HCT116 (cell line): ENCODE data around the gene RASL10A. TPM values are rescaled to one million over a fixed set of nuclear protein-coding genes. Genes with fewer than 3 reads are reported as not detected.
"Not testable (repeated sequence)": the region's sequence is repeated elsewhere in the genome, so short reads cannot be mapped to it uniquely, and the experiment has no call there.

ENCODE experiments used
- ATAC-seq: fragments of 200-7000 bp; cut with Tn5 transposase; 2 replicates; pipeline ENCODE4 v1.9.1; 2020; ENCODE audit warnings: mild to moderate bottlenecking, moderate library complexity
- BruUV-seq: library from RNA; stranded (reverse); fragments of 400-500 nt; replicated peaks from 2 replicates; lab custom pipeline; 2021; lab: Mats Ljungman, UMichigan
- CTCF ChIA-PET: fragments of 300-600 bp; sonication (Branson Sonifier 250); formaldehyde crosslinking; loops from one replicate; lab custom pipeline; 2021; ENCODE audit warnings: antibody characterized with exemption; lab: Charles Lee
- POLR2A ChIA-PET: fragments of 300-600, 350-600 bp; sonication (Branson Sonifier 250); formaldehyde crosslinking; loops from one replicate; lab custom pipeline; 2021; ENCODE audit warnings: antibody characterized with exemption; lab: Charles Lee
- RAD21 ChIA-PET, 2 experiments: fragments of 300-600 bp; sonication (Branson Sonifier 250); formaldehyde crosslinking; loops; one replicate each; lab custom pipeline; 2023; ENCODE audit warnings: low total read pairs in 2 of 2; ENCODE audit not compliant: uncharacterized antibody in 2 of 2, unreplicated experiment in 2 of 2, low non-redundant PET in 1 of 2; lab: Charles Lee
- DNase-seq: peaks from one replicate; pipeline ENCODE4 v3.0.0-alpha.2; 2010; ENCODE audit warnings: low read depth, low spot score
- H2AFZ ChIP-seq: fragments of 200-600 bp; shearing (Covaris generic), sonication (generic); 2 replicates; pipeline ENCODE4 v1.6.1; 2017; ENCODE audit warnings: low read depth, mixed run types, mixed read lengths, antibody characterized with exemption, low read length; ENCODE audit not compliant: poor library complexity, severe bottlenecking
- H3K27ac ChIP-seq: 2 replicates; pipeline ENCODE4 v1.5.1; 2012; ENCODE audit warnings: low read depth, low read length
- H3K27me3 ChIP-seq: fragments of 200-600 bp; sonication (generic); 2 replicates; pipeline ENCODE4 v1.6.1; 2016; ENCODE audit warnings: mixed run types, low read length, mixed read lengths; ENCODE audit not compliant: insufficient read depth
- H3K36me3 ChIP-seq, 2 experiments: fragments of 200-500 bp in 1 of 2; fragments of 200-600 bp in 1 of 2; sonication (Bioruptor generic) in 1 of 2; sonication (generic) in 1 of 2; 2 replicates each; pipeline versions ENCODE4 v1.5.1 to v1.6.1; 2014 to 2016; ENCODE audit warnings: low read length in 2 of 2, inconsistent platforms in 1 of 2, mixed read lengths in 1 of 2, mixed run types in 1 of 2; ENCODE audit not compliant: insufficient read depth in 2 of 2, control insufficient read depth in 1 of 2
- H3K4me1 ChIP-seq, 2 experiments: fragments of 200-600 bp in 1 of 2; sonication (generic) in 1 of 2; 2 replicates each; pipeline versions ENCODE4 v1.5.1 to v1.6.1; 2012 to 2017; ENCODE audit warnings: low read length in 2 of 2, inconsistent platforms in 1 of 2, mild to moderate bottlenecking in 1 of 2, mixed read lengths in 1 of 2, mixed run types in 1 of 2, moderate library complexity in 1 of 2; ENCODE audit not compliant: insufficient read depth in 2 of 2, control insufficient read depth in 1 of 2
- H3K4me2 ChIP-seq: fragments of 200-600 bp; sonication (generic); 2 replicates; pipeline ENCODE4 v1.6.1; 2017; ENCODE audit warnings: mixed run types, low read length, mixed read lengths
- H3K4me3 ChIP-seq, 2 experiments: fragments of 200-600 bp in 1 of 2; sonication (generic) in 1 of 2; replicated peaks in 1 of 2; 2 replicates each; pipeline ENCODE4 v1.5.1; 2011 to 2016; ENCODE audit warnings: low read length in 2 of 2, control low read depth in 1 of 2, low read depth in 1 of 2, mild to moderate bottlenecking in 1 of 2, mixed read lengths in 1 of 2, mixed run types in 1 of 2
- H3K79me2 ChIP-seq: fragments of 200-600 bp; sonication (generic); 2 replicates; pipeline ENCODE4 v1.6.1; 2017; ENCODE audit warnings: mild to moderate bottlenecking, mixed run types, low read length, moderate library complexity, mixed read lengths; ENCODE audit not compliant: insufficient read depth
- H3K9ac ChIP-seq: fragments of 200-600 bp; sonication (generic); 2 replicates; pipeline ENCODE4 v1.6.1; 2016; ENCODE audit warnings: low read length, mixed read lengths
- H3K9me2 ChIP-seq: fragments of 200-600 bp; sonication (generic), shearing (Covaris generic); 2 replicates; pipeline ENCODE4 v1.6.1; 2017; ENCODE audit warnings: mixed run types, mild to moderate bottlenecking, moderate library complexity; ENCODE audit not compliant: insufficient read depth
- H3K9me3 ChIP-seq, 2 experiments: fragments of 200-500 bp in 1 of 2; fragments of 200-600 bp in 1 of 2; sonication (Bioruptor generic) in 1 of 2; sonication (generic) in 1 of 2; 2 replicates each; pipeline ENCODE4 v1.6.1; 2014 to 2017; ENCODE audit warnings: low read length in 2 of 2, mixed read lengths in 2 of 2, inconsistent platforms in 1 of 2, low read depth in 1 of 2, mild to moderate bottlenecking in 1 of 2, mixed run types in 1 of 2, moderate library complexity in 1 of 2; ENCODE audit not compliant: control insufficient read depth in 1 of 2, insufficient read depth in 1 of 2
- H4K20me1 ChIP-seq: fragments of 200-600 bp; sonication (generic), shearing (Covaris generic); 2 replicates; pipeline ENCODE4 v1.6.1; 2017; ENCODE audit warnings: mixed run types, mild to moderate bottlenecking, moderate library complexity; ENCODE audit not compliant: insufficient read depth
- CBX3 ChIP-seq: IDR thresholded peaks from 2 replicates; pipeline ENCODE4 v1.6.1; 2012; ENCODE audit warnings: low read depth
- CEBPB ChIP-seq: IDR thresholded peaks from 2 replicates; pipeline ENCODE4 v1.6.1; 2012; ENCODE audit warnings: low read depth
- EGR1 ChIP-seq: IDR thresholded peaks from 2 replicates; pipeline ENCODE4 v1.6.1; 2012; ENCODE audit warnings: low read depth
- EZH2 ChIP-seq: fragments of 200-600 bp; sonication (generic); IDR thresholded peaks from 2 replicates; pipeline ENCODE4 v1.6.1; 2017; ENCODE audit warnings: antibody characterized with exemption, mixed run types
- EZH2phosphoT487 ChIP-seq: fragments of 200-600 bp; IDR thresholded peaks from 2 replicates; pipeline ENCODE4 v1.6.1; 2018; ENCODE audit warnings: antibody characterized with exemption, borderline replicate concordance
- FOSL1 ChIP-seq: IDR thresholded peaks from 2 replicates; pipeline ENCODE4 v1.6.1; 2012; ENCODE audit warnings: low read depth
- JUND ChIP-seq: IDR thresholded peaks from 2 replicates; pipeline ENCODE4 v1.6.1; 2012
- POLR2AphosphoS5 ChIP-seq: IDR thresholded peaks from 2 replicates; pipeline ENCODE4 v1.6.1; 2011; ENCODE audit warnings: mild to moderate bottlenecking, low read depth, low read length, moderate library complexity
- RAD21 ChIP-seq: IDR thresholded peaks from 2 replicates; pipeline ENCODE4 v1.6.1; 2012; ENCODE audit warnings: low read depth, mild to moderate bottlenecking
- SIN3A ChIP-seq: IDR thresholded peaks from 2 replicates; pipeline ENCODE4 v1.6.1; 2012; ENCODE audit warnings: low read depth
- SP1 ChIP-seq: IDR thresholded peaks from 2 replicates; pipeline ENCODE4 v1.6.1; 2012; ENCODE audit warnings: low read depth
- SRF ChIP-seq: IDR thresholded peaks from 2 replicates; pipeline ENCODE4 v1.6.1; 2012; ENCODE audit warnings: low read depth
- TCF7L2 ChIP-seq: IDR thresholded peaks from 2 replicates; pipeline ENCODE4 v1.7.0; 2011; ENCODE audit warnings: borderline replicate concordance, inconsistent platforms; ENCODE audit not compliant: insufficient read depth, insufficient read length; ENCODE audit errors: extremely low read depth
- YY1 ChIP-seq: IDR thresholded peaks from 2 replicates; pipeline ENCODE4 v1.6.1; 2011; ENCODE audit warnings: low read length, low read depth, moderate library complexity, mild to moderate bottlenecking; ENCODE audit not compliant: insufficient replicate concordance; ENCODE audit errors: extremely low read depth
- ZFX ChIP-seq: fragments of 450-650 bp; IDR thresholded peaks from 2 replicates; pipeline ENCODE4 v1.6.1; 2017
- ZNF274 ChIP-seq: fragments of 200-500 bp; sonication (Bioruptor generic); IDR thresholded peaks from 2 replicates; pipeline ENCODE4 v1.6.1; 2014; ENCODE audit warnings: mild to moderate bottlenecking, low read depth, low read length, inconsistent platforms
- intact Hi-C: fragments of 100-400 bp; cut with micrococcal nuclease; formaldehyde crosslinking; loops from 2 replicates; pipeline ENCODE4 v1.10.0; 2022
- total RNA-seq: library from RNA; stranded (reverse); gene quantifications from one replicate; pipeline ENCODE4 v1.2.1, GENCODE V29; 2021; ENCODE audit not compliant: unreplicated experiment
- TF ChIP-seq, protein P1 (sequence below): IDR thresholded peaks from 2 replicates; pipeline ENCODE4 v1.6.1; 2012
- TF ChIP-seq, protein P2 (sequence below), 3 experiments: fragments of 200-600 bp in 1 of 3; sonication (generic) in 1 of 3; IDR thresholded peaks in 2 of 3; conservative IDR thresholded peaks in 1 of 3; 2 replicates each; pipeline ENCODE4 v1.5.1; 2012 to 2017; ENCODE audit warnings: low read depth in 2 of 3, low read length in 2 of 3, antibody characterized with exemption in 1 of 3, borderline replicate concordance in 1 of 3, control low read depth in 1 of 3, mild to moderate bottlenecking in 1 of 3, mixed read lengths in 1 of 3, mixed run types in 1 of 3, moderate library complexity in 1 of 3; ENCODE audit not compliant: insufficient read depth in 1 of 3
- TF ChIP-seq, protein P3 (sequence below): IDR thresholded peaks from 2 replicates; pipeline ENCODE4 v1.6.1; 2012

Gene RASL10A
- total RNA-seq, 1 experiment from 2014 or later = 0.96 TPM

DNA sequence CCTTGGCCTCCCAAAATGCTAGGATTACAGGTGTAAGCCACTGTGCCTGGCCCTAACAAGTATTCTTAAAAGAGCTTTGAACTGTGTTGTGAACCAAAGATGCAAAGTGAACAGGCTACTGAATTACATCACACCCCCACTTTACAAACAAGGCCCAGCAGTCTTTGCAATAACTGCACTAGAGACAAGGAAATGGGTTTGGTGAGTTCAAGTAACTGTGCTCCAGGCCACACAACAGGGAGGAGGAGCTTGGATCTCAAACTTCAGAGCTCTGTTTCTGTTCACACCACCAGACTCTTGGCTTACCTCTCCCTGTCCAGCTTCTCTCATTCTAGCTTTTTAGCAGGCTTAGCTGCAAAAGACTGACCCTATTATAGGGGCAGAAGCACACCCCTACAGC lies 30.4 kb upstream of the RASL10A start:
- Histone ChIP-seq H3K9me2 (no peaks in the 10 kb centered on the region), H3K4me1 (peaks cover 27 to 33% of the 10 kb centered on the region in 2 experiments), H4K20me1 (no peaks in the 10 kb centered on the region; the same call in 1 of the 2 replicates), H3K27ac (no peak overlapping the region), H3K4me2 (no peak overlapping the region), H3K9ac (no peak overlapping the region), H3K79me2 (no peaks in the 10 kb centered on the region), H3K27me3 (no peaks in the 10 kb centered on the region), H3K4me3 (no peak overlapping the region), H3K9me3 (no peaks in the 10 kb centered on the region), H3K36me3 (peaks cover 17 to 29% of the 10 kb centered on the region in 2 experiments; a peak in 3 of 4 replicates), H2AFZ (no peak overlapping the region)
- ATAC-seq (no peak), DNase-seq (no peak)
- TF ChIP-seq SIN3A (no peak), SRF (no peak), EZH2phosphoT487 (no peak), JUND (no peak), RAD21 (no peak), ZFX (no peak), EZH2 (no peak), ZNF274 (no peak), CEBPB (no peak), SP1 (no peak), YY1 (no peak), EGR1 (no peak), FOSL1 (no peak), POLR2AphosphoS5 (no peak), CBX3 (no peak), TCF7L2 (no peak)
- TF ChIP-seq, protein P1, sequence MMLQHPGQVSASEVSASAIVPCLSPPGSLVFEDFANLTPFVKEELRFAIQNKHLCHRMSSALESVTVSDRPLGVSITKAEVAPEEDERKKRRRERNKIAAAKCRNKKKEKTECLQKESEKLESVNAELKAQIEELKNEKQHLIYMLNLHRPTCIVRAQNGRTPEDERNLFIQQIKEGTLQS = no peak
- TF ChIP-seq, protein P2, sequence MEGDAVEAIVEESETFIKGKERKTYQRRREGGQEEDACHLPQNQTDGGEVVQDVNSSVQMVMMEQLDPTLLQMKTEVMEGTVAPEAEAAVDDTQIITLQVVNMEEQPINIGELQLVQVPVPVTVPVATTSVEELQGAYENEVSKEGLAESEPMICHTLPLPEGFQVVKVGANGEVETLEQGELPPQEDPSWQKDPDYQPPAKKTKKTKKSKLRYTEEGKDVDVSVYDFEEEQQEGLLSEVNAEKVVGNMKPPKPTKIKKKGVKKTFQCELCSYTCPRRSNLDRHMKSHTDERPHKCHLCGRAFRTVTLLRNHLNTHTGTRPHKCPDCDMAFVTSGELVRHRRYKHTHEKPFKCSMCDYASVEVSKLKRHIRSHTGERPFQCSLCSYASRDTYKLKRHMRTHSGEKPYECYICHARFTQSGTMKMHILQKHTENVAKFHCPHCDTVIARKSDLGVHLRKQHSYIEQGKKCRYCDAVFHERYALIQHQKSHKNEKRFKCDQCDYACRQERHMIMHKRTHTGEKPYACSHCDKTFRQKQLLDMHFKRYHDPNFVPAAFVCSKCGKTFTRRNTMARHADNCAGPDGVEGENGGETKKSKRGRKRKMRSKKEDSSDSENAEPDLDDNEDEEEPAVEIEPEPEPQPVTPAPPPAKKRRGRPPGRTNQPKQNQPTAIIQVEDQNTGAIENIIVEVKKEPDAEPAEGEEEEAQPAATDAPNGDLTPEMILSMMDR (IDR thresholded peaks at IDR 0.05 in 2 of 3, conservative IDR thresholded peaks at IDR 0.05 in 1 of 3; ENCODE audit: borderline replicate concordance in 1 of 3, insufficient read depth in 1 of 3, low read depth in 2 of 3, low read length in 2 of 3) = no peak
- TF ChIP-seq, protein P3, sequence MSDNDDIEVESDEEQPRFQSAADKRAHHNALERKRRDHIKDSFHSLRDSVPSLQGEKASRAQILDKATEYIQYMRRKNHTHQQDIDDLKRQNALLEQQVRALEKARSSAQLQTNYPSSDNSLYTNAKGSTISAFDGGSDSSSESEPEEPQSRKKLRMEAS = no peak
- no TSS peak for BruUV-seq
- CTCF ChIA-PET = no interaction called here
- RAD21 ChIA-PET = interaction anchor here (0.6 kb wide), 2 partner anchors 11 to 24 kb away, joined by 4 read pairs; no protein-coding TSS in a partner anchor
- intact Hi-C loops = no loop called here
- POLR2A ChIA-PET = no interaction called here

DNA sequence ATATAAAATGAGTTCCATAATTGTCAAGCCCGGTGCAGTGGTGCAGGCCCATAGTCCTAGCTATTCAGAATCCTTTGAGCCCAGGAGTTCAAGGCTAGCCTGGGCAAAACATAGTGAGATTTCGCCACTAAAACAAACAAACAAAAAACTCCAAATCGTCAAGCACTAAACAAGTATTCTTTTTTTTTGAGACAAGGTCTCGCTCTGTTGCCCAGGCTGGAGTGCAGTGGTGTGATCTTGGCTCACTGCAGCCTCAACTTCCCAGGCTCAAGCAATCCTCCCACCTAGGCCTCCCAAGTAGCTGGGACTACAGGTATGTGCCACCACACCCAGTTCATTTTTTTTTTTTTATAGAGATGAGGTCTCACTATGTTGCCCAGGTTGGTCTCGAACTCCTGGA lies 29.4 kb upstream of the RASL10A start:
- Histone ChIP-seq H3K4me2 (peak overlapping the region; percentile 57), H3K4me1 (peaks cover 27 to 33% of the 10 kb centered on the region in 2 experiments), H3K36me3 (peaks cover 18 to 24% of the 10 kb centered on the region in 2 experiments; a peak in 3 of 4 replicates), H3K27ac (peak overlapping the region; percentile 32)
- H3K9me2 ChIP-seq, RAD21 ChIA-PET, BruUV-seq, H3K79me2 ChIP-seq, H3K4me3 ChIP-seq, ATAC-seq, H4K20me1 ChIP-seq, DNase-seq, H3K27me3 ChIP-seq, H3K9ac ChIP-seq, intact Hi-C loops, H2AFZ ChIP-seq, H3K9me3 ChIP-seq: not testable (repeated sequence)
- POLR2A ChIA-PET = interaction anchor here (0.7 kb wide), 1 partner anchor 11 kb away, joined by 4 read pairs; no protein-coding TSS in a partner anchor
- CTCF ChIA-PET = interaction anchor here (0.8 kb wide), 1 partner anchor 34 kb away, joined by 3 read pairs; no protein-coding TSS in a partner anchor
